Progenitor cell of endocrine pancreas (in vitro differentiated cells): Measurements from ENCODE around the gene DEPDC1. TPM values are rescaled to one million over a fixed set of nuclear protein-coding genes. Genes with fewer than 3 reads are reported as not detected.
"Not testable (repeated sequence)": the region's sequence is repeated elsewhere in the genome, so short reads cannot be mapped to it uniquely, and the experiment has no call there.

Experiments
- DNase-seq: peaks from one replicate; pipeline ENCODE4 v3.0.0; 2021; ENCODE audit warnings: low spot score; ENCODE audit not compliant: unreplicated experiment
- H3K27ac Mint-ChIP-seq: 2 replicates; pipeline ENCODE4 v1.8.0; 2021; ENCODE audit warnings: mild to moderate bottlenecking, moderate library complexity, mixed read lengths
- H3K27me3 Mint-ChIP-seq: 2 replicates; pipeline ENCODE4 v1.8.0; 2021; ENCODE audit warnings: mixed read lengths
- H3K36me3 Mint-ChIP-seq: 2 replicates; pipeline ENCODE4 v1.8.0; 2022; ENCODE audit warnings: mixed read lengths; ENCODE audit not compliant: insufficient read depth
- H3K4me1 Mint-ChIP-seq: 2 replicates; pipeline ENCODE4 v1.8.0; 2021; ENCODE audit warnings: low read depth, mixed read lengths
- H3K4me3 Mint-ChIP-seq: 2 replicates; pipeline ENCODE4 v1.8.0; 2021; ENCODE audit warnings: low read depth, mild to moderate bottlenecking, moderate library complexity, mixed read lengths
- H3K9me3 Mint-ChIP-seq: 2 replicates; pipeline ENCODE4 v1.8.0; 2021; ENCODE audit warnings: low read depth, mixed read lengths
- CTCF ChIP-seq: fragments of 200-600 bp; sonication (generic); IDR thresholded peaks from one replicate; pipeline ENCODE4 v1.5.0; 2021; ENCODE audit warnings: antibody characterized with exemption, mild to moderate bottlenecking; ENCODE audit not compliant: unreplicated experiment
- total RNA-seq: library from RNA; stranded (reverse); gene quantifications from 2 replicates; pipeline ENCODE4 v1.2.1, GENCODE V29; 2021

The DEPDC1 gene
- total RNA-seq, 1 donor from 2014 or later = 12.4 TPM

- Mint-ChIP-seq H3K27ac (no peak overlapping the region), H3K9me3 (peaks cover 18% of the 10 kb centered on the region), H3K36me3 (peaks cover 2% of the 10 kb centered on the region), H3K27me3 (peaks cover 6% of the 10 kb centered on the region), H3K4me3 (no peak overlapping the region), H3K4me1 (no peaks in the 10 kb centered on the region)
- no peak for TF ChIP-seq CTCF
- DNase-seq = no peak
Measured at GRCh38 chr1:68503085-68503484, 6.2 kb upstream of the DEPDC1 start.

- H3K36me3 Mint-ChIP-seq = peaks cover 2% of the 10 kb centered on the region
- peak overlapping the region; percentile 82 for H3K27ac Mint-ChIP-seq
- DNase-seq = no peak
- H3K4me1 Mint-ChIP-seq = peaks cover 14% of the 10 kb centered on the region
- peak overlapping the region; percentile 90 for H3K4me3 Mint-ChIP-seq
- peaks cover 6% of the 10 kb centered on the region for H3K9me3 Mint-ChIP-seq
- no peak for TF ChIP-seq CTCF
- peaks cover 9% of the 10 kb centered on the region for H3K27me3 Mint-ChIP-seq
Measured at GRCh38 chr1:68497358-68497698, 446 bp upstream of the DEPDC1 start.

- peaks cover 4% of the 10 kb centered on the region for H3K36me3 Mint-ChIP-seq
- H3K27ac Mint-ChIP-seq = peak overlapping the region; percentile 92
- H3K27me3 Mint-ChIP-seq = peaks cover 9% of the 10 kb centered on the region
- TF ChIP-seq CTCF = no peak
- H3K4me3 Mint-ChIP-seq = peak overlapping the region; percentile 90
- H3K9me3 Mint-ChIP-seq = no peaks in the 10 kb centered on the region
- H3K4me1 Mint-ChIP-seq = peaks cover 14% of the 10 kb centered on the region
- no peak for DNase-seq
Measured at GRCh38 chr1:68495968-68496679, 758 bp downstream of the DEPDC1 start.

GRCh38 chr1:68495532-68495931 is 1.4 kb downstream of the DEPDC1 start:
- Mint-ChIP-seq H3K27me3 (peaks cover 9% of the 10 kb centered on the region), H3K9me3 (no peaks in the 10 kb centered on the region), H3K27ac (no peak overlapping the region), H3K4me3 (peak overlapping the region; percentile 90), H3K36me3 (peaks cover 6% of the 10 kb centered on the region), H3K4me1 (peaks cover 14% of the 10 kb centered on the region)
- DNase-seq = no peak
- TF ChIP-seq CTCF = no peak

GRCh38 chr1:68493193-68493592 is 3.7 kb downstream of the DEPDC1 start:
- Mint-ChIP-seq H3K4me3 (no peak overlapping the region), H3K27me3 (peaks cover 3% of the 10 kb centered on the region)

GRCh38 chr1:68492255-68492654 is 4.6 kb downstream of the DEPDC1 start:
- peaks cover 12% of the 10 kb centered on the region for H3K4me1 Mint-ChIP-seq
- peaks cover 13% of the 10 kb centered on the region for H3K36me3 Mint-ChIP-seq
- not testable (repeated sequence) for H3K27ac Mint-ChIP-seq, DNase-seq, H3K4me3 Mint-ChIP-seq, H3K27me3 Mint-ChIP-seq, H3K9me3 Mint-ChIP-seq

More at GRCh38 chr1:68493193-68493592, 3.7 kb downstream of the DEPDC1 start:
- no peak for DNase-seq
- H3K36me3 Mint-ChIP-seq = peaks cover 13% of the 10 kb centered on the region
- H3K9me3 Mint-ChIP-seq = no peaks in the 10 kb centered on the region
- peaks cover 14% of the 10 kb centered on the region for H3K4me1 Mint-ChIP-seq
- no peak for TF ChIP-seq CTCF
- no peak overlapping the region for H3K27ac Mint-ChIP-seq
